Embryonic facial prominence (tissue), 1 donor: ENCODE data around the gene AOAH.
"Not testable (repeated sequence)": the region's sequence is repeated elsewhere in the genome, so short reads cannot be mapped to it uniquely, and the experiment has no call there.

Experiments
- DNase-seq: peaks from one replicate; pipeline ENCODE4 v3.0.0-alpha.2; 2016; ENCODE audit errors: extremely low spot score

Gene AOAH

GRCh38 chr7:36739351-36739750 is 15.1 kb upstream of the AOAH start:
- no peak for DNase-seq

- no peak for DNase-seq
These were observed 12.6 kb upstream of the AOAH start for GRCh38 chr7:36736899-36737211.

- DNase-seq = no peak
These were observed 12.0 kb upstream of the AOAH start for GRCh38 chr7:36736090-36736898.

GRCh38 chr7:36735172-36735571 is 10.9 kb upstream of the AOAH start:
- no peak for DNase-seq

- no peak for DNase-seq
These were observed 10.4 kb upstream of the AOAH start for GRCh38 chr7:36734731-36735130.

GRCh38 chr7:36733411-36733810 is 9.1 kb upstream of the AOAH start:
- DNase-seq = no peak

GRCh38 chr7:36732806-36733205 is 8.5 kb upstream of the AOAH start:
- DNase-seq = no peak

GRCh38 chr7:36730046-36730445 is 5.8 kb upstream of the AOAH start:
- no peak for DNase-seq

GRCh38 chr7:36728143-36728542 is 3.8 kb upstream of the AOAH start:
- no peak for DNase-seq

GRCh38 chr7:36726806-36727503 is 2.7 kb upstream of the AOAH start:
- no peak for DNase-seq

- no peak for DNase-seq
These were observed 2.0 kb upstream of the AOAH start for GRCh38 chr7:36726311-36726710.

GRCh38 chr7:36724996-36725395 is 702 bp upstream of the AOAH start:
- DNase-seq = no peak

- DNase-seq = no peak
These were observed 1.0 kb downstream of the AOAH start for GRCh38 chr7:36723291-36723690.

- DNase-seq = no peak
These were observed 5.1 kb downstream of the AOAH start for GRCh38 chr7:36719083-36719632.

GRCh38 chr7:36717586-36717985 is 6.7 kb downstream of the AOAH start:
- no peak for DNase-seq

GRCh38 chr7:36716802-36717201 is 7.5 kb downstream of the AOAH start:
- not testable (repeated sequence) for DNase-seq

GRCh38 chr7:36712015-36712414 is 12.3 kb downstream of the AOAH start:
- DNase-seq = no peak

- DNase-seq = no peak
These were observed 13.0 kb downstream of the AOAH start for GRCh38 chr7:36711256-36711655.

- no peak for DNase-seq
These were observed 14.0 kb downstream of the AOAH start for GRCh38 chr7:36710186-36710791.

- no peak for DNase-seq
These were observed 15.5 kb downstream of the AOAH start for GRCh38 chr7:36708767-36709166.

- no peak for DNase-seq
These were observed 16.4 kb downstream of the AOAH start for GRCh38 chr7:36707898-36708297.

- DNase-seq = no peak
These were observed 16.8 kb downstream of the AOAH start for GRCh38 chr7:36707465-36707864.

GRCh38 chr7:36703860-36704259 is 20.4 kb downstream of the AOAH start:
- not testable (repeated sequence) for DNase-seq
